Raji (cell line): ENCODE results near the gene ALKBH2.
A peak's percentile ranks its signal among the peaks of the same experiment; 100 is the strongest.

ENCODE experiments used
- POLR2A ChIP-seq: IDR thresholded peaks from 2 replicates; pipeline ENCODE4 v1.6.1; 2011; ENCODE audit warnings: low read depth, low read length, control low read depth; ENCODE audit not compliant: insufficient read depth

Gene ALKBH2

GRCh38 chr12:109058773-109059172 lies 34.5 kb downstream of the ALKBH2 start:
- TF ChIP-seq POLR2A: no peak

- TF ChIP-seq POLR2A: no peak
Observed at GRCh38 chr12:109057376-109057775, 35.9 kb downstream of the ALKBH2 start.

GRCh38 chr12:109056891-109057290 lies 36.4 kb downstream of the ALKBH2 start:
- TF ChIP-seq POLR2A: no peak

- no peak for TF ChIP-seq POLR2A
Observed at GRCh38 chr12:109054520-109054919, 38.8 kb downstream of the ALKBH2 start.

- TF ChIP-seq POLR2A: 0 out of 2 replicates have a peak, but pooled peaks have one; percentile 25
Observed at GRCh38 chr12:109053382-109054123, 39.7 kb downstream of the ALKBH2 start.

- peak; percentile 49 for TF ChIP-seq POLR2A
Observed at GRCh38 chr12:109052414-109053323, 40.6 kb downstream of the ALKBH2 start, which contains the start of gene USP30. Gene USP30 (plus strand): TSS chr12:109052576. CDS start chr12:109052679, 103 bp downstream.

GRCh38 chr12:109052097-109052413 lies 41.2 kb downstream of the ALKBH2 start:
- no peak for TF ChIP-seq POLR2A

GRCh38 chr12:109047081-109047805 lies 46.0 kb downstream of the ALKBH2 start:
- TF ChIP-seq POLR2A: no peak

GRCh38 chr12:109044241-109044640 lies 49.0 kb downstream of the ALKBH2 start:
- TF ChIP-seq POLR2A: no peak
